ENCODE measurements around the gene TCEA3. TPM values are rescaled to one million over a fixed set of nuclear protein-coding genes. Genes with fewer than 3 reads are reported as not detected.

TCEA3 gene
- total and polyA plus RNA-seq, 2 of the 4 experiments (the other 2 are of a cell fraction), result 3.0 to 6.3 TPM

GRCh38 chr1:23431431-23431830 lies 6.9 kb upstream of the TCEA3 start:
- H3K27ac ChIP-seq (ENCODE audit: insufficient read depth, low read length), result no peak overlapping the region
- H3K4me3 ChIP-seq (ENCODE audit: insufficient read depth, low read depth, low read length), result no peak overlapping the region
- no peak overlapping the region for H2AK9ac ChIP-seq (replicated peaks; ENCODE audit: low read depth, low read length, poor library complexity)
- intact Hi-C loops (cut with micrococcal nuclease), result no loop called here
- H3K36me3 ChIP-seq (ENCODE audit: control insufficient read depth, insufficient read depth, low read length), result peaks cover 50% of the 10 kb centered on the region
- no peak overlapping the region for H2AFZ ChIP-seq (replicated peaks; ENCODE audit: low read length, poor library complexity)
- no peak overlapping the region for H2BK20ac ChIP-seq (ENCODE audit: low read depth, low read length)
- H4K91ac ChIP-seq (ENCODE audit: insufficient read depth, low read depth, low read length), result no peak overlapping the region
- no peak overlapping the region for H2AK5ac ChIP-seq (ENCODE audit: low read depth, low read length)
- no peak overlapping the region for H3K18ac ChIP-seq (ENCODE audit: low read depth, low read length)
- BruUV-seq (replicated peaks), result no TSS peak
- H3K23ac ChIP-seq (ENCODE audit: low read depth, low read length), result no peak overlapping the region
- no peak overlapping the region for H3K4me2 ChIP-seq (ENCODE audit: low read depth, low read length)
- TF ChIP-seq FOS (IDR thresholded peaks at IDR 0.05; ENCODE audit: low read depth, low read length), result no peak
- TF ChIP-seq RAD21 (IDR thresholded peaks at IDR 0.05; ENCODE audit: low read length), result no peak
- no peak for TF ChIP-seq RCOR1 (IDR thresholded peaks at IDR 0.05; ENCODE audit: insufficient replicate concordance, low read length)
- no peak for TF ChIP-seq CEBPB (IDR thresholded peaks at IDR 0.05; ENCODE audit: low read depth, low read length)
- TF ChIP-seq CTCF (conservative IDR thresholded peaks at IDR 0.05; ENCODE audit: low read depth, low read length), result no peak
- no peak for TF ChIP-seq MAFK (IDR thresholded peaks at IDR 0.05; ENCODE audit: low read depth, low read length)
- TF ChIP-seq BHLHE40 (IDR thresholded peaks at IDR 0.05; ENCODE audit: low read depth, low read length), result no peak
- TF ChIP-seq POLR2A (IDR thresholded peaks at IDR 0.05; ENCODE audit: low read depth, low read length), result no peak
- TF ChIP-seq SMC3 (IDR thresholded peaks at IDR 0.05; ENCODE audit: low read depth, low read length), result no peak
- no peak for TF ChIP-seq MXI1 (IDR thresholded peaks at IDR 0.05; ENCODE audit: borderline replicate concordance, low read depth, low read length)
- TF ChIP-seq CHD1 (IDR thresholded peaks at IDR 0.05; ENCODE audit: low read depth, low read length), result no peak
- H3K4ac ChIP-seq (ENCODE audit: low read depth, low read length), result no peak overlapping the region
- POLR2A ChIA-PET (ENCODE audit: unreplicated experiment), result no interaction called here
- H2BK5ac ChIP-seq (ENCODE audit: low read depth, low read length, poor library complexity, severe bottlenecking), result no peak overlapping the region
- H3K9me3 ChIP-seq (ENCODE audit: control insufficient read depth, insufficient read depth, low read length), result no peaks in the 10 kb centered on the region
- CTCF ChIA-PET, result no interaction called here
- H3K79me1 ChIP-seq (ENCODE audit: low read depth in 1 of 2, low read length in 2 of 2), result no peaks in the 10 kb centered on the region
- H4K20me1 ChIP-seq (ENCODE audit: insufficient read depth, low read length), result no peaks in the 10 kb centered on the region
- H2BK15ac ChIP-seq (ENCODE audit: low read depth, low read length), result no peak overlapping the region
- ATAC-seq (ENCODE audit: low read depth), result no peak
- no peak overlapping the region for H2BK120ac ChIP-seq (ENCODE audit: low read depth, low read length)
- in situ Hi-C loops (cut with MboI; ENCODE audit: low sequenced_read_pairs), result no loop called here
- no peak overlapping the region for H3K14ac ChIP-seq (replicated peaks; ENCODE audit: low read depth, low read length)
- no peak overlapping the region for H3K9ac ChIP-seq (ENCODE audit: low read depth, low read length)
- peaks cover 3% of the 10 kb centered on the region for H3K9me1 ChIP-seq (ENCODE audit: insufficient read depth, low read length)
- H3K4me1 ChIP-seq (ENCODE audit: control insufficient read depth, insufficient read depth, low read length), result no peaks in the 10 kb centered on the region
- H4K8ac ChIP-seq (ENCODE audit: low read depth in 2 of 2, low read length in 2 of 2), result no peak overlapping the region
- DNase-seq, result no peak
- no peaks in the 10 kb centered on the region for H3K27me3 ChIP-seq (ENCODE audit: control insufficient read depth, insufficient read depth, low read length)
- dilution Hi-C loops (cut with HindIII; ENCODE audit: low sequenced_read_pairs, unreplicated experiment), result no loop called here
- H4K5ac ChIP-seq (ENCODE audit: low read depth, low read length), result no peak overlapping the region
- no CpG with 5 or more reads among the region's 5 CpGs for WGBS, 2 experiments (ENCODE audit: extremely low coverage in 2 of 2, insufficient read length in 1 of 2)
- H3K56ac ChIP-seq (ENCODE audit: extremely low read depth, insufficient read depth, low read length), result no peak overlapping the region

Measured in IMR-90 (cell line).